ENCODE results near the gene NIT1.

DNA sequence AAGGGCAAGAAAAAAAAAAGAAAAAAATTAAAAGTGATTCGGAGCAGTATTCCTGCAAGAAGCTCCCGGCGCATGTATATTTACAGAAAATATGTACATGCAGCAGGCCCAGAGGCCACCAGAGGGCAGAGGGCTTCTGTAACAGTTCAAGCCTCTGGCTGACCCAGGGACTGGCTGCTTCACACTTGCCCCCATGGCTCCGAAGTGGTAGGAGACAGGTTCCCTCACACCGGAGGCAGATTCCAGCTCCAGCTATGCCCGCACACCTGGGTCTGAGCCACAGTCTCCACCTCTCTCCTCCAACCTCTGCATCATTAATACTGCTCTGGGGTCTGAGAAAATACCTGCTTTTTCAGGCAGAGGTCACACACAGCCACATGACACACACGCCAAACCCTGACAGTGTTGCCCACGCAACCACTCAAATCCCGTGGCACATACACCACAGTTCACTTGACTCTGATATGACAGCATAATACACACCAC, 46.0 kb upstream of the NIT1 start:
- TF ChIP-seq, protein P1, sequence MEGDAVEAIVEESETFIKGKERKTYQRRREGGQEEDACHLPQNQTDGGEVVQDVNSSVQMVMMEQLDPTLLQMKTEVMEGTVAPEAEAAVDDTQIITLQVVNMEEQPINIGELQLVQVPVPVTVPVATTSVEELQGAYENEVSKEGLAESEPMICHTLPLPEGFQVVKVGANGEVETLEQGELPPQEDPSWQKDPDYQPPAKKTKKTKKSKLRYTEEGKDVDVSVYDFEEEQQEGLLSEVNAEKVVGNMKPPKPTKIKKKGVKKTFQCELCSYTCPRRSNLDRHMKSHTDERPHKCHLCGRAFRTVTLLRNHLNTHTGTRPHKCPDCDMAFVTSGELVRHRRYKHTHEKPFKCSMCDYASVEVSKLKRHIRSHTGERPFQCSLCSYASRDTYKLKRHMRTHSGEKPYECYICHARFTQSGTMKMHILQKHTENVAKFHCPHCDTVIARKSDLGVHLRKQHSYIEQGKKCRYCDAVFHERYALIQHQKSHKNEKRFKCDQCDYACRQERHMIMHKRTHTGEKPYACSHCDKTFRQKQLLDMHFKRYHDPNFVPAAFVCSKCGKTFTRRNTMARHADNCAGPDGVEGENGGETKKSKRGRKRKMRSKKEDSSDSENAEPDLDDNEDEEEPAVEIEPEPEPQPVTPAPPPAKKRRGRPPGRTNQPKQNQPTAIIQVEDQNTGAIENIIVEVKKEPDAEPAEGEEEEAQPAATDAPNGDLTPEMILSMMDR (IDR thresholded peaks at IDR 0.05 in 8 of 11, conservative IDR thresholded peaks at IDR 0.05 in 3 of 11), result peak in 10 of 11 experiments; percentile 33 to 69 (median 62)
- no peak for TF ChIP-seq POLR2A (IDR thresholded peaks at IDR 0.05)
- TF ChIP-seq POLR2AphosphoS5 (IDR thresholded peaks at IDR 0.05), result no peak

Data from spleen (tissue), 7 donors.